ENCODE results near the gene ESRRB.

Gene ESRRB

GRCh38 chr14:76537906-76538647 is 162.1 kb downstream of the ESRRB start:
- Histone ChIP-seq H3K4me2 (ENCODE audit: low read length) (no peak overlapping the region), H3F3A (ENCODE audit: insufficient read depth, low read length) (no peaks in the 10 kb centered on the region), H4K20me1 (ENCODE audit: insufficient read depth, low read length) (no peaks in the 10 kb centered on the region), H3K9me3 (ENCODE audit: low read length) (no peaks in the 10 kb centered on the region), H3K4me1 (ENCODE audit: insufficient read depth, low read length, severe bottlenecking) (no peaks in the 10 kb centered on the region), H3K9ac (ENCODE audit: low read length) (no peak overlapping the region), H2AFZ (ENCODE audit: low read length) (no peak overlapping the region), H3K36me3 (ENCODE audit: insufficient read depth, low read length) (no peaks in the 10 kb centered on the region), H3K27ac (ENCODE audit: low read depth, low read length, poor library complexity, severe bottlenecking) (no peak overlapping the region), H3K79me2 (ENCODE audit: insufficient read depth, low read length) (no peaks in the 10 kb centered on the region), H3K9me2 (ENCODE audit: low read depth, low read length) (no peaks in the 10 kb centered on the region), H3K4me3 (ENCODE audit: low read depth, low read length, poor library complexity, severe bottlenecking) (no peak overlapping the region), H3K27me3 (ENCODE audit: insufficient read depth, low read length) (no peaks in the 10 kb centered on the region)
- TF ChIP-seq EZH2 (IDR thresholded peaks at IDR 0.05; ENCODE audit: borderline replicate concordance, low read length) (no peak), CTCF (IDR thresholded peaks at IDR 0.05; ENCODE audit: low read length) (no peak)

DNA sequence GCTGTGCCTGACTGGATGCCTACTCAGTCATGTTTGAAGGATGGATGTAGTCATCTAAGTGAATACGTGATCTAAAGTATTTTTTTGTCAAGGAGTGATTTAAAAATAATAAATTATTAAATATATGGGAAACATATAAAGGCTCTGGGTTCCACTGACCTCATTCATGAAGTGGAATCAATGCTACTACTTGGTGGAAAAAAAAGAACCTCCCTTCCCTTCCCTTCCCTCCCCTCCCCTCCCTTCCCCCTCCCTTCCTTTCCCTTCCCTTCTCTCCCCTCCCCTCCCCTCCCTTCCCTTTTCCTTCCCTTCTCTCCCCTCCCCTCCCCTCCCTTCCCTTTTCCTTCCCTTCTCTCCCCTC is 162.7 kb downstream of the ESRRB start:
- H3K36me3 ChIP-seq (ENCODE audit: insufficient read depth, low read length) = no peaks in the 10 kb centered on the region
- H3K4me1 ChIP-seq (ENCODE audit: insufficient read depth, low read length, severe bottlenecking) = no peaks in the 10 kb centered on the region
- H3K4me3 ChIP-seq (ENCODE audit: low read depth, low read length, poor library complexity, severe bottlenecking) = no peak overlapping the region
- no peaks in the 10 kb centered on the region for H3K9me3 ChIP-seq (ENCODE audit: low read length)
- H2AFZ ChIP-seq (ENCODE audit: low read length) = no peak overlapping the region
- no peaks in the 10 kb centered on the region for H3K79me2 ChIP-seq (ENCODE audit: insufficient read depth, low read length)
- TF ChIP-seq CTCF (IDR thresholded peaks at IDR 0.05; ENCODE audit: low read length) (no peak), EZH2 (IDR thresholded peaks at IDR 0.05; ENCODE audit: borderline replicate concordance, low read length) (no peak)
- H3K9me2 ChIP-seq (ENCODE audit: low read depth, low read length) = no peaks in the 10 kb centered on the region
- no peaks in the 10 kb centered on the region for H3F3A ChIP-seq (ENCODE audit: insufficient read depth, low read length)
- no peaks in the 10 kb centered on the region for H4K20me1 ChIP-seq (ENCODE audit: insufficient read depth, low read length)
- no peak overlapping the region for H3K27ac ChIP-seq (ENCODE audit: low read depth, low read length, poor library complexity, severe bottlenecking)
- H3K27me3 ChIP-seq (ENCODE audit: insufficient read depth, low read length) = no peaks in the 10 kb centered on the region
- no peak overlapping the region for H3K4me2 ChIP-seq (ENCODE audit: low read length)
- H3K9ac ChIP-seq (ENCODE audit: low read length) = no peak overlapping the region

DNA sequence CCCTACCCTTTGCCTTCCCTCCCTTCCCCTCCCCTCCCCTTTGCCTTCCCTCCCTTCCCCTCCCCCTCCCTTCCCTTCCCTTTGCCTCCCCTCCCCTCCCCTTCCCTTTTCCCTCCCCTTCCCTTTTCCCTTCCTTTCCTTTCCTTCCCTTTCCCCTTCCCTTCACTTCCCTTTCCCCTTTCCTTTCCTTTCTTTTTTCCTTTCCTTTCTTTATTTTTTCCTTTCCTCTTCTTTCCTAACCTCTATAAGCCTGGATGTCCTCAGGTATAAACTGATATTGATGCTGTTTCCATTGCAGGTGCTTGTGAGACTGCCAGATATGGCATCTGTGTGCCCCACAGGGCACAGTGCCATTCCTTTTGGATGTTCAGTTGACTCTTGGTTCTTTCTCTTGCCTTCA is 163.2 kb downstream of the ESRRB start:
- no peaks in the 10 kb centered on the region for H3K79me2 ChIP-seq (ENCODE audit: insufficient read depth, low read length)
- TF ChIP-seq CTCF (IDR thresholded peaks at IDR 0.05; ENCODE audit: low read length) (no peak), EZH2 (IDR thresholded peaks at IDR 0.05; ENCODE audit: borderline replicate concordance, low read length) (no peak)
- H3K27ac ChIP-seq (ENCODE audit: low read depth, low read length, poor library complexity, severe bottlenecking) = no peak overlapping the region
- no peaks in the 10 kb centered on the region for H3K36me3 ChIP-seq (ENCODE audit: insufficient read depth, low read length)
- H3F3A ChIP-seq (ENCODE audit: insufficient read depth, low read length) = no peaks in the 10 kb centered on the region
- no peak overlapping the region for H3K4me3 ChIP-seq (ENCODE audit: low read depth, low read length, poor library complexity, severe bottlenecking)
- no peaks in the 10 kb centered on the region for H3K4me1 ChIP-seq (ENCODE audit: insufficient read depth, low read length, severe bottlenecking)
- no peaks in the 10 kb centered on the region for H3K9me3 ChIP-seq (ENCODE audit: low read length)
- no peak overlapping the region for H2AFZ ChIP-seq (ENCODE audit: low read length)
- H3K9ac ChIP-seq (ENCODE audit: low read length) = no peak overlapping the region
- no peaks in the 10 kb centered on the region for H3K9me2 ChIP-seq (ENCODE audit: low read depth, low read length)
- no peaks in the 10 kb centered on the region for H3K27me3 ChIP-seq (ENCODE audit: insufficient read depth, low read length)
- H3K4me2 ChIP-seq (ENCODE audit: low read length) = no peak overlapping the region
- no peaks in the 10 kb centered on the region for H4K20me1 ChIP-seq (ENCODE audit: insufficient read depth, low read length)

Data from OCI-LY1 (cell line).